EH (cell line): Measurements from ENCODE around the gene UBE2E1.
A peak's percentile ranks its signal among the peaks of the same experiment; 100 is the strongest.

Source experiments
- DNase-seq: peaks from one replicate; pipeline ENCODE4 v3.0.0-alpha.2; 2015; ENCODE audit warnings: low read depth

UBE2E1 gene

GRCh38 chr3:23796518-23796917 lies 9.2 kb upstream of the UBE2E1 start:
- no peak for DNase-seq

- no peak for DNase-seq
Measured at GRCh38 chr3:23797491-23797890, 8.3 kb upstream of the UBE2E1 start.

- no peak for DNase-seq
Measured at GRCh38 chr3:23798456-23798855, 7.3 kb upstream of the UBE2E1 start.

GRCh38 chr3:23798876-23799275 lies 6.9 kb upstream of the UBE2E1 start:
- DNase-seq = no peak

GRCh38 chr3:23800731-23801130 lies 5.0 kb upstream of the UBE2E1 start:
- peak; percentile 41 for DNase-seq

GRCh38 chr3:23804441-23805209 lies 1.1 kb upstream of the UBE2E1 start:
- DNase-seq = no peak

- DNase-seq = no peak
Measured at GRCh38 chr3:23805210-23805632, 534 bp upstream of the UBE2E1 start.

- peak; percentile 38 for DNase-seq
Measured at GRCh38 chr3:23806534-23807423, 1.0 kb downstream of the UBE2E1 start.

GRCh38 chr3:23807424-23808015 lies 1.8 kb downstream of the UBE2E1 start:
- DNase-seq = peak; percentile 58

- DNase-seq = no peak
Measured at GRCh38 chr3:23808525-23808924, 2.8 kb downstream of the UBE2E1 start.

GRCh38 chr3:23809294-23809693 lies 3.5 kb downstream of the UBE2E1 start:
- DNase-seq = no peak

- no peak for DNase-seq
Measured at GRCh38 chr3:23809840-23810342, 4.1 kb downstream of the UBE2E1 start.

- peak; percentile 25 for DNase-seq
Measured at GRCh38 chr3:23810343-23811184, 4.8 kb downstream of the UBE2E1 start.

- no peak for DNase-seq
Measured at GRCh38 chr3:23811185-23811527, 5.4 kb downstream of the UBE2E1 start.

GRCh38 chr3:23811919-23812318 lies 6.2 kb downstream of the UBE2E1 start:
- DNase-seq = no peak

GRCh38 chr3:23815879-23816278 lies 10.1 kb downstream of the UBE2E1 start:
- DNase-seq = no peak

GRCh38 chr3:23816721-23817120 lies 11.0 kb downstream of the UBE2E1 start:
- DNase-seq = no peak

- no peak for DNase-seq
Measured at GRCh38 chr3:23817508-23818223, 11.9 kb downstream of the UBE2E1 start.

- DNase-seq = no peak
Measured at GRCh38 chr3:23819599-23820360, 14.0 kb downstream of the UBE2E1 start.

GRCh38 chr3:23820888-23821287 lies 15.1 kb downstream of the UBE2E1 start:
- no peak for DNase-seq
